ENCODE results near the gene FEZF1. TPM values are rescaled to one million over a fixed set of nuclear protein-coding genes. Genes with fewer than 3 reads are reported as not detected.

The FEZF1 gene
- total and polyA plus RNA-seq, 2 of the 4 experiments (the other 2 are of a cell fraction): not detected

DNA sequence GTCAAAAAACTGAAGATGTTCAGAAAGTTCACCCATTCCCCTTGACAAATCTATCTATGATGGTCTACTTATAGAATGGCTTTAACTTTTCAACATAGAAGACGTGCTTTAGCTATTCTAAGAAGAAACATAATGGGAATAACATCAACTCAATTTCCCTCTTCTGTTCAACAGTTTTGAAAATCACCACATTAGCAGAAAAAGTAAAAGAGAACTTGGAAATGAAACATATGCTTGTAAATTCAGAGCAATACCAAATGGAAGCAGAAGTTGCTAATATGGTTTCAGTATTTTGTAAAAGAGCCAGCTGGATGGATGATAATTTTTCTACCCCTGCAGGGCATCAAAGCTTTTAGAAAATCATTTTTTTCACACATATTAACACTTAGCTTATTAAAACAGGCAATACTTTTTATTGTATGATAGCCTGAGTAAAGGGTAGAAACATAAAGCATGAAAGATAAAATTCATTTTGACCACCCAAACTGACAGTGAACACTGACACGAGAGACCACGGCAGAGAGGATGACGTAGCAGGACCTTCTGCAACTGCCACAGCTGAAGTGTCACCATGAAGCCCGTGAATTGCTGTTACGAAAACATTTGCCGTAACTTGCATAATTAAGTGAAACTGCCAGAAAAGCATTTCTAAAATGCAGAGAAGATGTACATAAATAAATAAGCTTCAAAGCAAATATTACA lies 39.2 kb upstream of the FEZF1 start:
- no peaks in the 10 kb centered on the region for H3K4me1 ChIP-seq (ENCODE audit: control insufficient read depth, insufficient read depth, low read length)
- H3K23ac ChIP-seq (ENCODE audit: low read depth, low read length): no peak overlapping the region
- H3K9me1 ChIP-seq (ENCODE audit: insufficient read depth, low read length): no peaks in the 10 kb centered on the region
- no peak overlapping the region for H4K5ac ChIP-seq (ENCODE audit: low read depth, low read length)
- no peak overlapping the region for H2AK5ac ChIP-seq (ENCODE audit: low read depth, low read length)
- H2AFZ ChIP-seq (replicated peaks; ENCODE audit: low read length, poor library complexity): no peak overlapping the region
- H3K36me3 ChIP-seq (ENCODE audit: control insufficient read depth, insufficient read depth, low read length): no peaks in the 10 kb centered on the region
- H2AK9ac ChIP-seq (replicated peaks; ENCODE audit: low read depth, low read length, poor library complexity): no peak overlapping the region
- no peak for ATAC-seq (ENCODE audit: low read depth)
- no peak overlapping the region for H2BK5ac ChIP-seq (ENCODE audit: low read depth, low read length, poor library complexity, severe bottlenecking)
- intact Hi-C loops (cut with micrococcal nuclease) (no loop called here), in situ Hi-C loops (cut with MboI; ENCODE audit: low sequenced_read_pairs) (no loop called here), dilution Hi-C loops (cut with HindIII; ENCODE audit: low sequenced_read_pairs, unreplicated experiment) (no loop called here)
- no peak overlapping the region for H3K14ac ChIP-seq (replicated peaks; ENCODE audit: low read depth, low read length)
- H3K4ac ChIP-seq (ENCODE audit: low read depth, low read length): no peak overlapping the region
- H4K91ac ChIP-seq (ENCODE audit: insufficient read depth, low read depth, low read length): no peak overlapping the region
- DNase-seq: no peak
- no peak overlapping the region for H3K56ac ChIP-seq (ENCODE audit: extremely low read depth, insufficient read depth, low read length)
- no peak for TF ChIP-seq RAD21 (IDR thresholded peaks at IDR 0.05; ENCODE audit: low read length)
- no peak for TF ChIP-seq BHLHE40 (IDR thresholded peaks at IDR 0.05; ENCODE audit: low read depth, low read length)
- TF ChIP-seq NFE2L2 (IDR thresholded peaks at IDR 0.05; ENCODE audit: low read depth, low read length): no peak
- TF ChIP-seq SMC3 (IDR thresholded peaks at IDR 0.05; ENCODE audit: low read depth, low read length): no peak
- TF ChIP-seq, protein P1, sequence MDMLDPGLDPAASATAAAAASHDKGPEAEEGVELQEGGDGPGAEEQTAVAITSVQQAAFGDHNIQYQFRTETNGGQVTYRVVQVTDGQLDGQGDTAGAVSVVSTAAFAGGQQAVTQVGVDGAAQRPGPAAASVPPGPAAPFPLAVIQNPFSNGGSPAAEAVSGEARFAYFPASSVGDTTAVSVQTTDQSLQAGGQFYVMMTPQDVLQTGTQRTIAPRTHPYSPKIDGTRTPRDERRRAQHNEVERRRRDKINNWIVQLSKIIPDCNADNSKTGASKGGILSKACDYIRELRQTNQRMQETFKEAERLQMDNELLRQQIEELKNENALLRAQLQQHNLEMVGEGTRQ (IDR thresholded peaks at IDR 0.05; ENCODE audit: low read depth, low read length): no peak
- TF ChIP-seq, protein P2, sequence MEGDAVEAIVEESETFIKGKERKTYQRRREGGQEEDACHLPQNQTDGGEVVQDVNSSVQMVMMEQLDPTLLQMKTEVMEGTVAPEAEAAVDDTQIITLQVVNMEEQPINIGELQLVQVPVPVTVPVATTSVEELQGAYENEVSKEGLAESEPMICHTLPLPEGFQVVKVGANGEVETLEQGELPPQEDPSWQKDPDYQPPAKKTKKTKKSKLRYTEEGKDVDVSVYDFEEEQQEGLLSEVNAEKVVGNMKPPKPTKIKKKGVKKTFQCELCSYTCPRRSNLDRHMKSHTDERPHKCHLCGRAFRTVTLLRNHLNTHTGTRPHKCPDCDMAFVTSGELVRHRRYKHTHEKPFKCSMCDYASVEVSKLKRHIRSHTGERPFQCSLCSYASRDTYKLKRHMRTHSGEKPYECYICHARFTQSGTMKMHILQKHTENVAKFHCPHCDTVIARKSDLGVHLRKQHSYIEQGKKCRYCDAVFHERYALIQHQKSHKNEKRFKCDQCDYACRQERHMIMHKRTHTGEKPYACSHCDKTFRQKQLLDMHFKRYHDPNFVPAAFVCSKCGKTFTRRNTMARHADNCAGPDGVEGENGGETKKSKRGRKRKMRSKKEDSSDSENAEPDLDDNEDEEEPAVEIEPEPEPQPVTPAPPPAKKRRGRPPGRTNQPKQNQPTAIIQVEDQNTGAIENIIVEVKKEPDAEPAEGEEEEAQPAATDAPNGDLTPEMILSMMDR (conservative IDR thresholded peaks at IDR 0.05; ENCODE audit: low read depth, low read length): no peak
- no peak for TF ChIP-seq MAFK (IDR thresholded peaks at IDR 0.05; ENCODE audit: low read depth, low read length)
- TF ChIP-seq FOS (IDR thresholded peaks at IDR 0.05; ENCODE audit: low read depth, low read length): no peak
- TF ChIP-seq MXI1 (IDR thresholded peaks at IDR 0.05; ENCODE audit: borderline replicate concordance, low read depth, low read length): no peak
- no peak for TF ChIP-seq MAZ (IDR thresholded peaks at IDR 0.05; ENCODE audit: borderline replicate concordance, low read depth, low read length)
- TF ChIP-seq, protein P3, sequence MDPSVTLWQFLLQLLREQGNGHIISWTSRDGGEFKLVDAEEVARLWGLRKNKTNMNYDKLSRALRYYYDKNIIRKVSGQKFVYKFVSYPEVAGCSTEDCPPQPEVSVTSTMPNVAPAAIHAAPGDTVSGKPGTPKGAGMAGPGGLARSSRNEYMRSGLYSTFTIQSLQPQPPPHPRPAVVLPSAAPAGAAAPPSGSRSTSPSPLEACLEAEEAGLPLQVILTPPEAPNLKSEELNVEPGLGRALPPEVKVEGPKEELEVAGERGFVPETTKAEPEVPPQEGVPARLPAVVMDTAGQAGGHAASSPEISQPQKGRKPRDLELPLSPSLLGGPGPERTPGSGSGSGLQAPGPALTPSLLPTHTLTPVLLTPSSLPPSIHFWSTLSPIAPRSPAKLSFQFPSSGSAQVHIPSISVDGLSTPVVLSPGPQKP (IDR thresholded peaks at IDR 0.05; ENCODE audit: borderline replicate concordance, low read depth, low read length): no peak
- TF ChIP-seq RCOR1 (IDR thresholded peaks at IDR 0.05; ENCODE audit: insufficient replicate concordance, low read length): no peak
- TF ChIP-seq RFX5 (IDR thresholded peaks at IDR 0.05; ENCODE audit: low read depth, low read length): no peak
- no peak for TF ChIP-seq POLR2A (IDR thresholded peaks at IDR 0.05; ENCODE audit: low read depth, low read length)
- TF ChIP-seq CEBPB (IDR thresholded peaks at IDR 0.05; ENCODE audit: low read depth, low read length): no peak
- no peak for TF ChIP-seq CHD1 (IDR thresholded peaks at IDR 0.05; ENCODE audit: low read depth, low read length)
- POLR2A ChIA-PET (ENCODE audit: unreplicated experiment): no interaction called here
- H2BK15ac ChIP-seq (ENCODE audit: low read depth, low read length): no peak overlapping the region
- no peak overlapping the region for H4K8ac ChIP-seq (ENCODE audit: low read depth in 2 of 2, low read length in 2 of 2)
- WGBS, 2 experiments (ENCODE audit: extremely low coverage in 2 of 2, insufficient read length in 1 of 2): no CpG with 5 or more reads among the region's 7 CpGs
- no peak overlapping the region for H3K9ac ChIP-seq (ENCODE audit: low read depth, low read length)
- no peak overlapping the region for H2BK20ac ChIP-seq (ENCODE audit: low read depth, low read length)
- no peak overlapping the region for H2BK120ac ChIP-seq (ENCODE audit: low read depth, low read length)
- H3K18ac ChIP-seq (ENCODE audit: low read depth, low read length): no peak overlapping the region
- H3K79me1 ChIP-seq (ENCODE audit: low read depth in 1 of 2, low read length in 2 of 2): no peaks in the 10 kb centered on the region
- no TSS peak for BruUV-seq (replicated peaks)
- no peaks in the 10 kb centered on the region for H4K20me1 ChIP-seq (ENCODE audit: insufficient read depth, low read length)
- H3K27ac ChIP-seq (ENCODE audit: insufficient read depth, low read length): no peak overlapping the region
- no peak overlapping the region for H3K4me2 ChIP-seq (ENCODE audit: low read depth, low read length)
- CTCF ChIA-PET: no interaction called here
- no peak overlapping the region for H3K4me3 ChIP-seq (ENCODE audit: insufficient read depth, low read depth, low read length)
- no peaks in the 10 kb centered on the region for H3K9me3 ChIP-seq (ENCODE audit: control insufficient read depth, insufficient read depth, low read length)
- no peaks in the 10 kb centered on the region for H3K27me3 ChIP-seq (ENCODE audit: control insufficient read depth, insufficient read depth, low read length)

Measured in IMR-90 (cell line).